Measurements from ENCODE around the gene AICDA. TPM values are rescaled to one million over a fixed set of nuclear protein-coding genes. Genes with fewer than 3 reads are reported as not detected.

The AICDA gene
- total and polyA plus RNA-seq, 2 of the 13 experiments (the other 11 are each of a cell fraction or from before 2014, with no cell fraction given), result not detected

DNA sequence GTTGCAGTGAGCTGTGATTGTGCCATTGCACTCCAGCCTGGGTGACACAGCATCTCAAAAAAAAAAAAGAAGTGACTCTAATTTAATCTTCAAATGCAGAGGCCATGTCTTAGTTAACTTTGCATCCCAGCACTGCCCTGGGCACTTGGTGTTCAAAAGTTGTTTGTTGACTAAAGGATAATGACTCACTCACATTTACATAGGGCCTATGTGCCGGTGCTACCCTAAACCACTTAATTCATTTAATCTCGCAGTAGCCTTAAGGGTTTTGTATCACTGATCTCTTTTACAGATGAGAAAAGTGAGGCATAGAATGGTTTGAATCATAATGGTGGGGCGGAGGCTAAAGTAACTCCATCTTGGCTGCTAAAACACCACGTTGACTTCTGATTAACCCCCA, 26.3 kb upstream of the AICDA start:
- Histone ChIP-seq H3K9me3 (ENCODE audit: low read length) (no peaks in the 10 kb centered on the region), H3K9ac (ENCODE audit: insufficient read depth, low read depth, low read length) (no peak overlapping the region), H3K36me3 (replicated peaks in 1 of 2; ENCODE audit: control insufficient read depth in 1 of 2, insufficient read depth in 2 of 2, low read length in 2 of 2) (no peaks in the 10 kb centered on the region; a peak in 1 of 5 replicates), H3K4me3 (replicated peaks in 1 of 3; ENCODE audit: insufficient read depth in 1 of 3, low read depth in 2 of 3, low read length in 3 of 3) (no peak overlapping the region), H3K4me2 (ENCODE audit: low read depth, low read length) (no peak overlapping the region), H3K4me1 (ENCODE audit: insufficient read depth, low read length) (no peaks in the 10 kb centered on the region), H4K20me1 (ENCODE audit: insufficient read depth, low read length) (no peaks in the 10 kb centered on the region), H3K27ac (ENCODE audit: extremely low read length, insufficient read depth, low read length) (no peak overlapping the region), H3K27me3 (ENCODE audit: control insufficient read depth in 1 of 2, insufficient read depth in 2 of 2, low read length in 2 of 2) (peaks cover 5 to 26% of the 10 kb centered on the region in 2 experiments; a peak in 4 of 5 replicates), H3K79me2 (ENCODE audit: insufficient read depth, low read length) (no peaks in the 10 kb centered on the region), H2AFZ (ENCODE audit: low read length) (no peak overlapping the region)
- in situ Hi-C loops (cut with HindIII; ENCODE audit: extremely low pct_ligation_motif_present, low pct_unique_long_range_greater_than_20kb) (no loop called here), intact Hi-C loops (cut with micrococcal nuclease; ENCODE audit: unreplicated experiment) (no loop called here)
- DNase-seq (ENCODE audit: low spot score) (no peak), FAIRE-seq (no peak), ATAC-seq (no peak)
- no TSS peak for BruUV-seq (replicated peaks)
- CTCF ChIA-PET (ENCODE audit: low intra/inter-chr PET ratio, low total read pairs), result no interaction called here
- POLR2A ChIA-PET, result no interaction called here
- TF ChIP-seq, protein P1, sequence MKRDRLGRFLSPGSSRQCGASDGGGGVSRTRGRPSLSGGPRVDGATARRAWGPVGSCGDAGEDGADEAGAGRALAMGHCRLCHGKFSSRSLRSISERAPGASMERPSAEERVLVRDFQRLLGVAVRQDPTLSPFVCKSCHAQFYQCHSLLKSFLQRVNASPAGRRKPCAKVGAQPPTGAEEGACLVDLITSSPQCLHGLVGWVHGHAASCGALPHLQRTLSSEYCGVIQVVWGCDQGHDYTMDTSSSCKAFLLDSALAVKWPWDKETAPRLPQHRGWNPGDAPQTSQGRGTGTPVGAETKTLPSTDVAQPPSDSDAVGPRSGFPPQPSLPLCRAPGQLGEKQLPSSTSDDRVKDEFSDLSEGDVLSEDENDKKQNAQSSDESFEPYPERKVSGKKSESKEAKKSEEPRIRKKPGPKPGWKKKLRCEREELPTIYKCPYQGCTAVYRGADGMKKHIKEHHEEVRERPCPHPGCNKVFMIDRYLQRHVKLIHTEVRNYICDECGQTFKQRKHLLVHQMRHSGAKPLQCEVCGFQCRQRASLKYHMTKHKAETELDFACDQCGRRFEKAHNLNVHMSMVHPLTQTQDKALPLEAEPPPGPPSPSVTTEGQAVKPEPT (CRISPR knock-in tag; IDR thresholded peaks at IDR 0.05; ENCODE audit: low read depth), result no peak
- TF ChIP-seq, protein P2, sequence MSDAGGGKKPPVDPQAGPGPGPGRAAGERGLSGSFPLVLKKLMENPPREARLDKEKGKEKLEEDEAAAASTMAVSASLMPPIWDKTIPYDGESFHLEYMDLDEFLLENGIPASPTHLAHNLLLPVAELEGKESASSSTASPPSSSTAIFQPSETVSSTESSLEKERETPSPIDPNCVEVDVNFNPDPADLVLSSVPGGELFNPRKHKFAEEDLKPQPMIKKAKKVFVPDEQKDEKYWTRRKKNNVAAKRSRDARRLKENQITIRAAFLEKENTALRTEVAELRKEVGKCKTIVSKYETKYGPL (CRISPR knock-in tag; IDR thresholded peaks at IDR 0.05), result no peak
- TF ChIP-seq PPARG (CRISPR knock-in tag; conservative IDR thresholded peaks at IDR 0.05), result no peak
- no peak for TF ChIP-seq ZNF644 (CRISPR knock-in tag; IDR thresholded peaks at IDR 0.05; ENCODE audit: low read depth)
- no peak for TF ChIP-seq HNRNPL (IDR thresholded peaks at IDR 0.05; ENCODE audit: low read depth, low read length)
- no peak for TF ChIP-seq TEAD3 (CRISPR knock-in tag; optimal IDR thresholded peaks at IDR 0.05; ENCODE audit: borderline replicate concordance)
- TF ChIP-seq ZNF224 (CRISPR knock-in tag; IDR thresholded peaks at IDR 0.05), result no peak
- TF ChIP-seq ZBTB1 (CRISPR knock-in tag; IDR thresholded peaks at IDR 0.05; ENCODE audit: borderline replicate concordance), result no peak
- no peak for TF ChIP-seq ZFP36L1 (CRISPR knock-in tag; IDR thresholded peaks at IDR 0.05)
- no peak for TF ChIP-seq GFI1 (CRISPR knock-in tag; IDR thresholded peaks at IDR 0.05; ENCODE audit: borderline replicate concordance)
- no peak for TF ChIP-seq EZH2 (conservative IDR thresholded peaks at IDR 0.05; ENCODE audit: low read depth, low read length)
- TF ChIP-seq, protein P3, sequence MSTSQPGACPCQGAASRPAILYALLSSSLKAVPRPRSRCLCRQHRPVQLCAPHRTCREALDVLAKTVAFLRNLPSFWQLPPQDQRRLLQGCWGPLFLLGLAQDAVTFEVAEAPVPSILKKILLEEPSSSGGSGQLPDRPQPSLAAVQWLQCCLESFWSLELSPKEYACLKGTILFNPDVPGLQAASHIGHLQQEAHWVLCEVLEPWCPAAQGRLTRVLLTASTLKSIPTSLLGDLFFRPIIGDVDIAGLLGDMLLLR (CRISPR knock-in tag; IDR thresholded peaks at IDR 0.05), result no peak
- TF ChIP-seq TBX3 (IDR thresholded peaks at IDR 0.05; ENCODE audit: borderline replicate concordance), result no peak
- TF ChIP-seq CC2D1A (CRISPR knock-in tag; IDR thresholded peaks at IDR 0.05), result no peak
- TF ChIP-seq FOXA1 (IDR thresholded peaks at IDR 0.05), result no peak
- TF ChIP-seq FOXA1 (CRISPR knock-in tag; IDR thresholded peaks at IDR 0.05), result no peak
- TF ChIP-seq KLF13 (CRISPR knock-in tag; IDR thresholded peaks at IDR 0.05), result no peak
- TF ChIP-seq CENPX (CRISPR knock-in tag; IDR thresholded peaks at IDR 0.05), result no peak
- TF ChIP-seq CBX5 (CRISPR knock-in tag; IDR thresholded peaks at IDR 0.05; ENCODE audit: borderline replicate concordance), result no peak
- TF ChIP-seq TP53 (CRISPR knock-in tag; conservative IDR thresholded peaks at IDR 0.05), result no peak
- TF ChIP-seq SRF (IDR thresholded peaks at IDR 0.05; ENCODE audit: low read depth, low read length), result no peak
- WGBS (ENCODE audit: low lambda C conversion rate), result 0% methylated on average over 4 of the region's 4 CpGs
